K562 (cell line): Measurements from ENCODE around the gene PPP1R9B. TPM values are rescaled to one million over a fixed set of nuclear protein-coding genes. Genes with fewer than 3 reads are reported as not detected.
A peak's percentile ranks its signal among the peaks of the same experiment; 100 is the strongest.

ENCODE experiments used
- ATAC-seq: fragments of 200-7000 bp; cut with Tn5 transposase; 3 replicates; pipeline ENCODE4 v1.9.1; 2020; ENCODE audit warnings: moderate library complexity
- BruUV-seq: library from RNA; stranded (reverse); fragments of 400-500 nt; replicated peaks from 2 replicates; lab custom pipeline; 2021; lab: Mats Ljungman, UMichigan
- CTCF ChIA-PET: fragments of 300-600 bp; formaldehyde crosslinking; extraction: SDS; loops from one replicate; lab custom pipeline; 2021; ENCODE audit warnings: low intra/inter-chr PET ratio; lab: Yijun Ruan, JAX
- POLR2A ChIA-PET: fragments of 300-600, 350-650 bp; sonication (Branson Sonifier 250); formaldehyde crosslinking; extraction: SDS; loops from one replicate; lab custom pipeline; 2021; ENCODE audit warnings: antibody characterized with exemption, inconsistent platforms; lab: Yijun Ruan, JAX
- DNase-seq, 4 experiments: peaks; one replicate each; pipeline versions ENCODE4 v3.0.0 to v3.0.0-alpha.2; 2011 to 2018; ENCODE audit warnings: low spot score in 3 of 4, mixed read lengths in 3 of 4; ENCODE audit errors: extremely low read depth in 1 of 4
- FAIRE-seq: peaks from 2 replicates; lab custom pipeline; 2011; peaks lifted over from hg19 to GRCh38; lab: Jason Lieb, UNC
- H2AFZ ChIP-seq: 2 replicates; pipeline ENCODE4 v1.6.0; 2011; ENCODE audit warnings: low read depth, low read length, control low read depth, inconsistent platforms
- H3K27ac ChIP-seq: fragments of 200-600 bp; 3 replicates; pipeline ENCODE4 v1.8.0; 2011; ENCODE audit warnings: low read depth, mild to moderate bottlenecking, control low read depth, inconsistent platforms, low read length, moderate library complexity, mixed read lengths; ENCODE audit errors: extremely low read depth
- H3K27me3 ChIP-seq, 2 experiments: fragments of 300-600 bp in 1 of 2; 2 replicates in 1 of 2; 3 replicates in 1 of 2; pipeline versions ENCODE4 v1.6.0 to v1.8.0; 2011; ENCODE audit warnings: inconsistent platforms in 2 of 2, low read length in 2 of 2, mild to moderate bottlenecking in 1 of 2, mixed read lengths in 1 of 2, moderate library complexity in 1 of 2; ENCODE audit not compliant: control insufficient read depth in 2 of 2, insufficient read depth in 2 of 2
- H3K36me3 ChIP-seq: fragments of 300-600 bp; 3 replicates; pipeline ENCODE4 v1.8.0; 2011; ENCODE audit warnings: mild to moderate bottlenecking, low read length, inconsistent platforms; ENCODE audit not compliant: control insufficient read depth, insufficient read depth
- H3K4me1 ChIP-seq, 2 experiments: fragments of 200-600 bp in 1 of 2; replicated peaks in 1 of 2; 2 replicates in 1 of 2; 3 replicates in 1 of 2; pipeline versions ENCODE4 v1.5.1 to v1.8.0; 2011; ENCODE audit warnings: inconsistent platforms in 2 of 2, low read length in 2 of 2, mild to moderate bottlenecking in 1 of 2, mixed read lengths in 1 of 2, moderate library complexity in 1 of 2; ENCODE audit not compliant: control insufficient read depth in 2 of 2, insufficient read depth in 2 of 2
- H3K4me2 ChIP-seq: 2 replicates; pipeline ENCODE4 v1.6.1; 2011; ENCODE audit warnings: low read length, control low read depth, inconsistent platforms, mixed read lengths; ENCODE audit not compliant: insufficient read depth
- H3K4me3 ChIP-seq: fragments of 200-600 bp; sonication (generic), shearing (Covaris generic); 2 replicates; pipeline ENCODE4 v1.5.1; 2016; ENCODE audit warnings: control low read depth, inconsistent platforms
- H3K79me2 ChIP-seq: fragments of 200-600 bp; 3 replicates; pipeline ENCODE4 v1.8.0; 2011; ENCODE audit warnings: low read length, inconsistent platforms; ENCODE audit not compliant: control insufficient read depth, insufficient read depth
- H3K9ac ChIP-seq, 2 experiments: 2 replicates each; pipeline versions ENCODE4 v1.6.0 to v1.6.1; 2011; ENCODE audit warnings: low read depth in 2 of 2, low read length in 2 of 2, control low read depth in 1 of 2, inconsistent platforms in 1 of 2, mild to moderate bottlenecking in 1 of 2, mixed read lengths in 1 of 2; ENCODE audit not compliant: insufficient read depth in 1 of 2
- H3K9me1 ChIP-seq: one replicate; pipeline ENCODE4 v1.6.0; 2011; ENCODE audit warnings: inconsistent platforms, mild to moderate bottlenecking, low read length, moderate library complexity; ENCODE audit not compliant: control insufficient read depth, insufficient read depth
- H3K9me3 ChIP-seq: replicated peaks from 2 replicates; pipeline ENCODE4 v1.5.1; 2011; ENCODE audit warnings: low read depth, low read length, inconsistent platforms; ENCODE audit not compliant: control insufficient read depth, insufficient read depth
- H4K20me1 ChIP-seq: replicated peaks from 2 replicates; pipeline ENCODE4 v1.6.1; 2011; ENCODE audit warnings: low read length, inconsistent platforms, mixed read lengths; ENCODE audit not compliant: control insufficient read depth, insufficient read depth
- BRF1 ChIP-seq: IDR thresholded peaks from 3 replicates; pipeline ENCODE4 v1.6.1; 2011; ENCODE audit warnings: borderline replicate concordance, mild to moderate bottlenecking; ENCODE audit not compliant: insufficient read length; ENCODE audit errors: extremely low read depth
- CXXC5 ChIP-seq: fragments of 250-450 bp; sonication (Bioruptor Pico); IDR thresholded peaks from 2 replicates; pipeline ENCODE4 v1.8.0; 2022; ENCODE audit warnings: inconsistent platforms, mild to moderate bottlenecking, moderate library complexity
- FOXA3 ChIP-seq, 2 experiments: fragments of 450-650 bp in 1 of 2; sonication (generic) in 1 of 2; formaldehyde crosslinking; IDR thresholded peaks in 1 of 2; conservative IDR thresholded peaks in 1 of 2; 2 replicates each; pipeline versions ENCODE4 v1.4.0 to v1.8.0; 2020 to 2022; ENCODE audit warnings: mild to moderate bottlenecking in 2 of 2, missing genetic modification reagents in 1 of 2
- KDM5B ChIP-seq: fragments of 200-600 bp; sonication (generic); IDR thresholded peaks from 2 replicates; pipeline ENCODE4 v1.6.1; 2012; ENCODE audit warnings: low read depth, mild to moderate bottlenecking, moderate library complexity, low read length, control low read depth, inconsistent platforms; ENCODE audit not compliant: insufficient replicate concordance
- NFIC ChIP-seq: fragments of 450-650 bp; IDR thresholded peaks from 2 replicates; pipeline ENCODE4 v1.6.1; 2017; ENCODE audit warnings: mild to moderate bottlenecking, inconsistent platforms
- NUFIP1 ChIP-seq: fragments of 450-650 bp; IDR thresholded peaks from 2 replicates; pipeline ENCODE4 v1.6.1; 2018; ENCODE audit not compliant: partially characterized antibody
- RAD21 ChIP-seq, 2 experiments: fragments of 250-450 bp in 1 of 2; fragments of 450-650 bp in 1 of 2; sonication (Bioruptor Pico) in 1 of 2; formaldehyde crosslinking in 1 of 2; IDR thresholded peaks in 1 of 2; conservative IDR thresholded peaks in 1 of 2; 2 replicates each; pipeline versions ENCODE4 v1.4.0 to v1.8.0; 2020 to 2022; ENCODE audit warnings: mild to moderate bottlenecking in 2 of 2, moderate library complexity in 1 of 2
- SMC3 ChIP-seq: conservative IDR thresholded peaks from 2 replicates; pipeline ENCODE4 v1.6.1; 2011; ENCODE audit warnings: low read depth, low read length, improper control_type of control experiment; ENCODE audit not compliant: insufficient read depth
- TARDBP ChIP-seq: fragments of 450-650 bp; IDR thresholded peaks from 2 replicates; pipeline ENCODE4 v1.6.1; 2016
- ZNF41 ChIP-seq: fragments of 250-450 bp; sonication (Bioruptor Pico); conservative IDR thresholded peaks from 2 replicates; pipeline ENCODE4 v1.4.0; 2020; ENCODE audit warnings: mild to moderate bottlenecking
- ZNF586 ChIP-seq: fragments of 450-650 bp; formaldehyde crosslinking; conservative IDR thresholded peaks from 2 replicates; pipeline ENCODE4 v1.4.0; 2020; ENCODE audit warnings: mild to moderate bottlenecking, moderate library complexity
- ZNF699 ChIP-seq: fragments of 250-450 bp; sonication (Bioruptor Pico); IDR thresholded peaks from 2 replicates; pipeline ENCODE4 v1.8.0; 2021; ENCODE audit warnings: mild to moderate bottlenecking, moderate library complexity; ENCODE audit not compliant: insufficient replicate concordance
- ZNF780A ChIP-seq: fragments of 250-450 bp; sonication (Bioruptor Pico); IDR thresholded peaks from 2 replicates; pipeline ENCODE4 v1.5.0; 2021; ENCODE audit warnings: mild to moderate bottlenecking
- WGBS: fragments of 100-300 bp; shearing (Covaris generic); methylation state at CpG from one replicate; pipeline ENCODE4 v1.1.6; 2016; ENCODE audit warnings: low coverage, mixed read lengths; ENCODE audit not compliant: insufficient coverage; ENCODE audit errors: missing lambda C conversion rate; 5-methylcytosine and 5-hydroxymethylcytosine counted together
- in situ Hi-C: fragments of 300-500 bp; cut with MboI; formaldehyde crosslinking; loops from 4 replicates; pipeline ENCODE4 v1.15.0; 2018; ENCODE audit warnings: inconsistent platforms, mixed read lengths
- intact Hi-C: fragments of 100-400 bp; cut with micrococcal nuclease; formaldehyde crosslinking; loops from 2 replicates; pipeline ENCODE4 v1.14.2; 2022
- polyA plus RNA-seq, 8 experiments: library from polyadenylated mRNA; depleted of rRNA in 4 of 8; stranded (reverse) in 5 of 8; unstranded in 3 of 8; fragments of >200 nt; fragmentation: Nextera tagmentation in 2 of 8; fragmentation: Illumina TruSeq in 1 of 8; extraction: Ambion mirVana in 2 of 8; extraction: Trizol in 1 of 8; gene quantifications; 2 replicates each; pipeline versions ENCODE4 v1.2.1 to v1.2.3, GENCODE V29; 2011 to 2014; ENCODE audit warnings: inconsistent platforms in 1 of 8, missing spikeins in 1 of 8
- total RNA-seq, 7 experiments: library from RNA; depleted of rRNA in 6 of 7; stranded (reverse); fragments of >200 nt in 6 of 7; fragmentation: Illumina TruSeq in 2 of 7; extraction: Trizol in 2 of 7; gene quantifications; 2 replicates each; pipeline versions ENCODE4 v1.2.1 to v1.2.3, GENCODE V29; 2011 to 2021; ENCODE audit warnings: low replicate concordance in 1 of 7
- TF ChIP-seq, protein P1 (sequence below): fragments of 450-650 bp; formaldehyde crosslinking; IDR thresholded peaks from 2 replicates; pipeline ENCODE4 v1.4.0; 2020; ENCODE audit warnings: mild to moderate bottlenecking, moderate library complexity
- TF ChIP-seq, protein P2 (sequence below), 3 experiments: fragments of 200-800 bp in 1 of 3; sonication (Bioruptor generic) in 1 of 3; sonication (generic) in 1 of 3; formaldehyde crosslinking in 1 of 3; IDR thresholded peaks; 2 replicates each; pipeline versions ENCODE4 v1.6.1 to v1.8.0; 2016 to 2022; ENCODE audit warnings: mild to moderate bottlenecking in 2 of 3, missing compliant biosample characterization in 2 of 3, missing genetic modification characterization in 2 of 3, missing genetic modification reagents in 1 of 3
- TF ChIP-seq, protein P3 (sequence below): fragments of 450-650 bp; IDR thresholded peaks from 2 replicates; pipeline ENCODE4 v1.6.1; 2016; ENCODE audit warnings: borderline replicate concordance

PPP1R9B gene
- total and polyA plus RNA-seq, 9 of the 15 experiments (the other 6 are each of a cell fraction or from before 2014, with no cell fraction given): 0.10 to 63.5 (median 24.7) TPM

DNA sequence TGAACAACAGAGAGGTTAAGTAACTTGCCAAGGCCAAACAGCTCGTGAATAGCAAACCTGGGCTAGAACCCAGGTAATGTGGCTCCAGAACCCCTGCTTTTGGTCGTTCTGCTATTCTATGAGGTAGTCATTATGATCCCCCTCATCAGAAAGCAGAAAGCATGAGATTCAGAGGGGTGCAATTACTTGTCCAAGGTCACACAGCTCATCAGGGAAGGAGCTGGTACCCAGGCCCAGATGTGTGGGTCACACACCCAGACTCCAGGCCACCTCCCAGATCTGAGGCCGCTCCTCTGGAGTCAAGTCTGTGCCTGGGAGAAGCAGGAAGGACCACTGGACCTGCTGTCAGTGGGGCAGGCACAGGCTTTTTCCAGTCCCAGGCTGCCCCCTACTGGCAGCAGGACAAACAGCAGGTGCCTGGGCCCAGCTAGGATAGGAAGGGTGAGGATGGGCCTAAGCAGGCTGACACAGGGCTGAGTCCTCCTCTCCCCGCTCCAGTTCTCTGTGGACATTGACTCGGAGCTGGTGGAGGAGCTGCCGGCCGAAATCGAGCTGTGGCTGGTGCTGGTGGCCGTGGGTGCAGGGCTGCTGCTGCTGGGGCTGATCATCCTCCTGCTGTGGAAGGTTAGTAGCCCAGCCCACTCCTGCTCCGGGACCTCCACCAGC is 63.1 kb downstream of the PPP1R9B start:
- Histone ChIP-seq H3K9me3 (no peaks in the 10 kb centered on the region), H4K20me1 (peaks cover 4% of the 10 kb centered on the region; the same call in 1 of the 2 replicates), H2AFZ (no peak overlapping the region), H3K36me3 (no peaks in the 10 kb centered on the region), H3K9ac (0 out of 4 replicates have a peak overlapping the region, but pooled peaks of 1 of the 2 experiments have one; percentile 27), H3K4me2 (no peak overlapping the region), H3K4me3 (no peak overlapping the region), H3K27me3 (peaks cover 0 to 32% of the 10 kb centered on the region in 2 experiments; a peak in 3 of 5 replicates), H3K4me1 (peaks cover 0 to 3% of the 10 kb centered on the region in 2 experiments; a peak in 1 of 5 replicates), H3K27ac (no peak overlapping the region), H3K79me2 (no peaks in the 10 kb centered on the region), H3K9me1 (peaks cover 3% of the 10 kb centered on the region)
- intact Hi-C loops (loop anchor here (1.0 to 10.0 kb wide), 2 partner anchors 60 to 203 kb away; no protein-coding TSS in a partner anchor), in situ Hi-C loops (no loop called here)
- DNase-seq (peak; percentile 79 to 86 (median 82)), FAIRE-seq (peak; percentile 95), ATAC-seq (peak; percentile 99)
- 8% methylated on average over 8 of the region's 10 CpGs for WGBS
- no TSS peak for BruUV-seq
- ChIA-PET POLR2A (interaction anchor here (0.6 to 1.0 kb wide), 3 partner anchors 59 to 275 kb away, joined by 3 to 4 read pairs (median 3); no protein-coding TSS in a partner anchor), CTCF (interaction anchor here (0.6 to 1.9 kb wide), 3 partner anchors 51 to 226 kb away, joined by 3 to 35 read pairs (median 4); no protein-coding TSS in a partner anchor)
- TF ChIP-seq RAD21 (CRISPR knock-in tag; conservative IDR thresholded peaks at IDR 0.05 in 1 of 2, IDR thresholded peaks at IDR 0.05 in 1 of 2) (peak; percentile 84 to 92), FOXA3 (CRISPR knock-in tag; conservative IDR thresholded peaks at IDR 0.05 in 1 of 2, IDR thresholded peaks at IDR 0.05 in 1 of 2) (no peak), NUFIP1 (no peak), CXXC5 (CRISPR knock-in tag) (no peak), ZNF41 (no peak), ZNF699 (no peak), KDM5B (no peak), ZNF780A (CRISPR knock-in tag) (no peak), BRF1 (no peak), SMC3 (peak; percentile 78), ZNF586 (CRISPR knock-in tag) (no peak), TARDBP (no peak), NFIC (no peak)
- TF ChIP-seq, protein P1, sequence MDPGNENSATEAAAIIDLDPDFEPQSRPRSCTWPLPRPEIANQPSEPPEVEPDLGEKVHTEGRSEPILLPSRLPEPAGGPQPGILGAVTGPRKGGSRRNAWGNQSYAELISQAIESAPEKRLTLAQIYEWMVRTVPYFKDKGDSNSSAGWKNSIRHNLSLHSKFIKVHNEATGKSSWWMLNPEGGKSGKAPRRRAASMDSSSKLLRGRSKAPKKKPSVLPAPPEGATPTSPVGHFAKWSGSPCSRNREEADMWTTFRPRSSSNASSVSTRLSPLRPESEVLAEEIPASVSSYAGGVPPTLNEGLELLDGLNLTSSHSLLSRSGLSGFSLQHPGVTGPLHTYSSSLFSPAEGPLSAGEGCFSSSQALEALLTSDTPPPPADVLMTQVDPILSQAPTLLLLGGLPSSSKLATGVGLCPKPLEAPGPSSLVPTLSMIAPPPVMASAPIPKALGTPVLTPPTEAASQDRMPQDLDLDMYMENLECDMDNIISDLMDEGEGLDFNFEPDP (CRISPR knock-in tag): no peak
- TF ChIP-seq, protein P2, sequence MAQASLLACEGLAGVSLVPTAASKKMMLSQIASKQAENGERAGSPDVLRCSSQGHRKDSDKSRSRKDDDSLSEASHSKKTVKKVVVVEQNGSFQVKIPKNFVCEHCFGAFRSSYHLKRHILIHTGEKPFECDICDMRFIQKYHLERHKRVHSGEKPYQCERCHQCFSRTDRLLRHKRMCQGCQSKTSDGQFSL (CRISPR knock-in tag; IDR thresholded peaks at IDR 0.05): no peak
- TF ChIP-seq, protein P2 (tag; IDR thresholded peaks at IDR 0.05): no peak
- TF ChIP-seq, protein P3, sequence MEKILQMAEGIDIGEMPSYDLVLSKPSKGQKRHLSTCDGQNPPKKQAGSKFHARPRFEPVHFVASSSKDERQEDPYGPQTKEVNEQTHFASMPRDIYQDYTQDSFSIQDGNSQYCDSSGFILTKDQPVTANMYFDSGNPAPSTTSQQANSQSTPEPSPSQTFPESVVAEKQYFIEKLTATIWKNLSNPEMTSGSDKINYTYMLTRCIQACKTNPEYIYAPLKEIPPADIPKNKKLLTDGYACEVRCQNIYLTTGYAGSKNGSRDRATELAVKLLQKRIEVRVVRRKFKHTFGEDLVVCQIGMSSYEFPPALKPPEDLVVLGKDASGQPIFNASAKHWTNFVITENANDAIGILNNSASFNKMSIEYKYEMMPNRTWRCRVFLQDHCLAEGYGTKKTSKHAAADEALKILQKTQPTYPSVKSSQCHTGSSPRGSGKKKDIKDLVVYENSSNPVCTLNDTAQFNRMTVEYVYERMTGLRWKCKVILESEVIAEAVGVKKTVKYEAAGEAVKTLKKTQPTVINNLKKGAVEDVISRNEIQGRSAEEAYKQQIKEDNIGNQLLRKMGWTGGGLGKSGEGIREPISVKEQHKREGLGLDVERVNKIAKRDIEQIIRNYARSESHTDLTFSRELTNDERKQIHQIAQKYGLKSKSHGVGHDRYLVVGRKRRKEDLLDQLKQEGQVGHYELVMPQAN: no peak
